Measurements from ENCODE around the gene FEV.
A peak's percentile ranks its signal among the peaks of the same experiment; 100 is the strongest.
"Not testable (repeated sequence)": the region's sequence is repeated elsewhere in the genome, so short reads cannot be mapped to it uniquely, and the experiment has no call there.

FEV gene

DNA sequence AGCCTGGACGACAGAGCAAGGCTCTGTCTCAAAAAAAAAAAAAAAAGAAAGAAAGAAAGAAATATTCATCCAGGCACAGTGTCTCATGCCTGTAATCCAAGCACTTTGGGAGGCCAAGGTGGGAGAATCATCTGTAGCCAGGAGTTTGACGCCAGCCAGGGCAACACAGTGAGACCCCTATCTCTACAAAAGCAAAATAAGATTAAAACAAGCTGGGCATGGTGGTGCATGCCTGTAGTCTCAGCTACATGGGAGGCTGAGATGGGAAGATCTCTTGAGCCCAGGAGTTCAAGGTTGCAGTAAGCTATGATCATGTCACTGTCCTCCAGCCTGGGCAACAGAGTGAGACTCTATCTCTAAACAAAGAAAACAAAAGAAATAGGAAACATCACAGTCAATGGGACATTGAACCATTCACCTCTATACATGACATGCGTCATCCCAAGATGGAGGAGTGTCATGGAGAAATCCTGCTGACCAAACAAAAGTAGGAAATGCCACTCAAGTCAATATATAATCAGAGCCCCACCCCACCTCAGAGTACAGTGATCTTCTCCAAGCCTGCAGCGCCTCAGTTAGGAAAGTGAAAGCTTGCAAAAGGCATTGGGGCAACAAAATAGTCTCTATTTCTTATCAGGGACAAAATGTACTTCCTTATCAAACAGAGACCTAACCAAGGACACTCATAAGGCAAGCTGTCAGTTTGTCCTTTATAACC is 9.8 kb downstream of the FEV start:
- DNase-seq (ENCODE audit: low spot score) = no peak

DNA sequence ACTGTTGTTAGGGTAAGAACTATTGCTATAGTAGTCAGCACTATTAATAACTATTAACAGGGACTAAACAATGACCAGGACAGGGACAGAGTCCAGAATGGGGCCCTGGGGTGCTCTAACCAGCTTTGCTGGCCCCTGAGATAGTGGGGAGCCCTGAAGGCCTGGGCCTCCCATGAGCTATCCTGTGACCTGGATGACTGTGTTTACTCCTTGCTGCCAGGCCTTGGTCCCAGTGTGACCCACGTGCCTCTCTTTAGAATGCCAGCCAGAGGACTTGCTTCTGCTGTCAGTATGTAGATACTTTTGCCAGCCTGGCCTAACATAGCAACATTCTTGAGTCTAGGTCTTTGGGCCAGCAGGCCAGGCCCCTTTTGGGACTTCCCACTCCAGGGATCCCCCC is 14.1 kb downstream of the FEV start:
- no peak for DNase-seq (ENCODE audit: low spot score)

DNA sequence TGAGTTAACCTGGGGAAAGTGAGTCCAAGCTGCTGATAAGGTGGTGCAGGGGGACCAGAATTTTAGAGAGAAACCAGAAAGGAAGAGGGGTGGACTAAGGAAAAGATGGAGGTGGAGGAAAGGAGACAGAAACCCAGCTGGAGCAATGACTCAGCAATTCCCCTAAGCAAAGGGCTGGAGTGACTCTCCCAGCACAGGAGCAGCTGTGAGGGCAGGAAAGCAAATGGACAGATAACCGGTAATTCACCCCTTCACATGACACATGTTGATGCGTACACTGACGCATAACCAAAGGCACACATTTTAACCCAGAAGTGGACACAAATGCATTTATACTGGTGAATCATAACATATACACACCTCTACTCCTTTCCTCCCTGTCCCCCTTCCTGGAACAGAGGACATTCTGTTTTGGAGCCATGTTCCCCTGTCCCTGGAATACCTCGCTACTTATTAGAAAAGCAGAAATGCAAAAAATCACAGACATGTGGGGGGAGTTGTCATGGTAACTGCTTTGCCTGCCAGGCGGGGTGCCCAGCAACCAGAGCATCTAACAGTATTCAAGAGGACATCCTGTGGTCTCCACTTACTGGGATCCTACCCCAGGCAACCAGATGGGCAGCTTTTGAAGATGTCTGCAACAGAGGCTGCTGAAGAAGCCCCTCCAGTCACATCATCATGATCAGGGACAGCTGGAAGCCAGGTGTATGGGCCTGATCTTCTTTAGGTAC is 20.8 kb downstream of the FEV start:
- peak; percentile 54 for DNase-seq (ENCODE audit: low spot score)

DNA sequence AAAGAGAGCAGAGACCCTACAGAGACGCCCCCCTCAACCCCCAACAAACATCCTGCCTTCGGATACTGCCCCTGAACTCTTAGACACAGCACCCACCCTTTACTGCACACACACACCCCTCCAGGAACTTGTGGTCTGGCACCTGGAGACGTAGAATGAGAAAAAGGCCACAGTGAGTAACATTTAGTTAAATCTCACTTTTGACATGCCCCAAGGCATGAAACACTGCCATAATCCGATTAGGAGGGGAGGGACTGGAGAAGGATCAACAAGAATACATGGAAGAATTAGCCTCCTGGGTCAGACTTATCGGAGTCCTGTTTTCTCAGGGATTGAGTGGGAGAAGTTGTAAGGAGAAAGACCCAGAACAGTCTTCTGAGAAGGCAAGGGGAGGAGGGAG is 21.4 kb downstream of the FEV start:
- no peak for DNase-seq (ENCODE audit: low spot score)

DNA sequence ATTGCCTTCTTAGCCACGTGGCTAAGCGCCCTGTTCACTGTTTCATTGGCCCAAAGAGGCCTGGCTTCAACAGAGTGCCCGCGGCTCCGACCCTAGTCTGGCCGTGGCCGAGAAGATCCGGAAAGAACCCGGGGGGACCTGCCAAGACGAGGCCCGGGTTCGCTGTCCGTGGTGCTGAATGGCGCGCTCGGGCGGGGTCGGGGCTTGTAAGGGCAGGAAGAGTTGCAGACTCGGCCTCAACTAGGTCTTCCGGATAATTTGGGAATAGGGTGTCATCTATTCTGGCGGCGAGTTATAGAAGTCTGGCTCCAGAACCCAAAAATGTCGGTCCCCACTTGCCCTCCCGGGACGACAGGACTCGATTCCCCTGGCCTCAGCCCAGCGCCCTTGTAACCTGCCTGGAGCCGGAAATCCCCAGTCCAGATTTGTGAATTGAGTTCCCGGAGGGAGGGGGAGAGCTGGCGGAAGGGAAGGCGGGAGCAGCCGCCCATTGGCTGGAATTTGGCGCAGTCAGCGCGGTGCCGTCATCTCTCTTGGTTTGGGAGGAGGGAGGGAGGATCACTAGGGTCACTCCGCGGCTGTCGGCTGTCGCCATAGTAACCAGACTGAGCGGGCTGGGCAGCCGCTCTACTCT is 22.0 kb downstream of the FEV start:
- no peak for DNase-seq (ENCODE audit: low spot score)

DNA sequence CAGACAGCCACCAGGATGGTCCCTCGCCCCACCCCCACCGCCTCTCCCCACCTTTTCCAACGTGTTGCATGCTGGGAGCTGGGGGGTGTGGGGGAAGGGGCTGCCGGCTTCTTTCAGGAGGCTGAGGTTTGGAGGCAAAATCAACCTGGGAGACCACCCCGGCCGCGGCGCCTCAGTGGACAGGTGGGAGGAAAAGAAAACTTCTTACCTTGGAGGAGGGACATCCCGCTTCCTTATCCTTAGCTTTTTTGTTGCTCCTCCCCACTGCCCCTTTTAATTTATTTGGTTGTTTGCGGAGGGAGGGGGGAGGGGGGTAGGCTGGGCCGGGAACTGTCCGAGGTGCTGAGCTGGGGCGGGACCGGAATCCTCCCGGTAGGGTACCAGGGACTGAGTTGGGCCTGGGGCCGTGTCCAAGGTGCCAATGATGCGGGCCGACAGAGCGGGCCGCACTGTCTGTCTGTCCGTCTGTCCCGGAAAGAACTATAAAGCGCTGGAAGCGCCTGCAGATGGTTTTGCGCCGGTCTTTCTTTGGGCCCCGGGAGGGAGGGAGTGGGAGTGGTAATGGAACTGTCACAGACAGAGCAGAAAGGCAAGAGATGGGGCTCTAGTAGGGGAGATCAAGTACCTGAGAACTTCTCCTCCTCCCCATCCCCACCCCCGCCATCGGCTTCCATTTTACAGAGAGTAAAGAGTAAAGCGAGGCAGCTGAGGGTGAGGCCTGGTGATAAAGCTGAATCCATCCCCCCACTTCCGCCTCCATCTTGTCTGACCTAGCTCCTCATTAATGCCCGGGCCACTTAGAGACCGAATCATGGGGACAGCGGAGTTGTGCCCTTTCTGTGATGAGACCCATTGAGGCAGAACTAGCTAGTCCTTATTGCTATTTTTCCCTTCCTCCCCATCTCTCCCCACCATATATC is 23.1 kb downstream of the FEV start:
- DNase-seq (ENCODE audit: low spot score) = no peak

DNA sequence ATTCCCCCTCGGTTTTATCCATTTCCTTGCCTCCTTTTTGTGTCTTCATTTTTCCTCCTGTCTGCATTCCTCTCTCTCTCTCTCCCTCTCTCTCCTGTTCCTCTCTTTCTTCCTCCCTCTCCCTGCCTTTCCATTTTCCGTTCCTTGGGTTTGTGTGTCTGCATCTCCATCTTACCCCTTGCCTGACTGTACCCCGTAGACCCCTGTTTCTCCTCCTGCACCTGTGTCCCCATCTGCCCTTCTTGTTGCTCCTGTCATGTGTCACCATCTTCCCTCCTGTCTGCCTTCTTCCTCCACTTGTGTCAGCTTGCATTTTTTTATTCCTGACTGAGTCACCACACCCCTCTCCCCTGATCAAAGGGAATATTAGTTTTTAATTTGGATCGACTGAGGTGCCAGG is 23.8 kb downstream of the FEV start:
- DNase-seq (ENCODE audit: low spot score) = no peak

DNA sequence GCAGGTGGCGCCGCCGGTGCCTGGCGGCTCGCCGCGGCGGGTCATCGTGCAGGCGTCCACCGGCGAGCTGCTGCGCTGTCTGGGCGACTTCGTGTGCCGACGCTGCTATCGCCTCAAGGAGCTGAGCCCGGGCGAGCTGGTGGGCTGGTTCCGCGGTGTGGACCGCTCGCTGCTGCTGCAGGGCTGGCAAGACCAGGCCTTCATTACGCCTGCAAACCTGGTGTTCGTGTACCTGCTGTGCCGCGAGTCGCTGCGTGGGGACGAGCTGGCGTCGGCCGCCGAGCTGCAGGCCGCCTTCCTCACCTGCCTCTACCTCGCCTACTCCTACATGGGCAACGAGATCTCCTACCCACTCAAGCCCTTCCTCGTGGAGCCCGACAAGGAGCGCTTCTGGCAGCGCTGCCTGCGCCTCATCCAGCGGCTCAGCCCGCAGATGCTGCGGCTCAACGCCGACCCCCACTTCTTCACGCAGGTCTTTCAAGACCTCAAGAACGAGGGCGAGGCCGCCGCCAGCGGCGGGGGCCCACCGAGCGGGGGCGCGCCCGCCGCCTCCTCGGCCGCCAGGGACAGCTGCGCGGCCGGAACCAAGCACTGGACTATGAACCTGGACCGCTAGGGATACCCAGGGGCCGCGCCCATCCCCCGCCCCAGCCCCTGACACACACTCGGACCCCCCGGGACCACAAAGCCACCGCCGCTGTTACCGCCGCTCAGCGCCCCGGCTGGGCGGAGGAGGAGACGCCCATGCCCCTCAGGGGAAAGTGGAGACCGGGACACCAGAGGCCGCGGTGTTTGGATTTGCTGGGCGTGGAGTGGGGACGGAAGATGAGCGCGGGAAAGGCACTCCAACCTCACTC is 24.4 kb downstream of the FEV start:
- no peak for DNase-seq (ENCODE audit: low spot score)

DNA sequence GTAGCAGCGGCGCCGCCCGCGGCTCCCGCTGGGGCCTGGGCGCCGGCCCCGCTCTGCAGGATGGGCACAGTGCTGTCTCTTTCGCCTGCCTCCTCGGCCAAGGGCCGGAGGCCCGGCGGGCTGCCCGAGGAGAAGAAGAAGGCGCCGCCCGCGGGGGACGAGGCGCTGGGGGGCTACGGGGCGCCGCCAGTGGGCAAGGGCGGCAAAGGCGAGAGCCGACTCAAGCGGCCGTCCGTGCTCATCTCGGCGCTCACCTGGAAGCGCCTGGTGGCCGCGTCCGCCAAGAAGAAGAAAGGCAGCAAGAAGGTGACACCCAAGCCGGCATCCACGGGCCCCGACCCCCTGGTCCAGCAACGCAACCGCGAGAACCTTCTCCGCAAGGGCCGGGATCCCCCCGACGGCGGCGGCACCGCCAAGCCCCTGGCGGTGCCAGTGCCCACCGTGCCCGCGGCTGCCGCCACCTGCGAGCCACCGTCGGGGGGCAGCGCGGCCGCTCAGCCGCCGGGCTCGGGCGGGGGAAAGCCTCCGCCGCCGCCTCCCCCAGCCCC is 25.1 kb downstream of the FEV start:
- DNase-seq (ENCODE audit: low spot score) = no peak

DNA sequence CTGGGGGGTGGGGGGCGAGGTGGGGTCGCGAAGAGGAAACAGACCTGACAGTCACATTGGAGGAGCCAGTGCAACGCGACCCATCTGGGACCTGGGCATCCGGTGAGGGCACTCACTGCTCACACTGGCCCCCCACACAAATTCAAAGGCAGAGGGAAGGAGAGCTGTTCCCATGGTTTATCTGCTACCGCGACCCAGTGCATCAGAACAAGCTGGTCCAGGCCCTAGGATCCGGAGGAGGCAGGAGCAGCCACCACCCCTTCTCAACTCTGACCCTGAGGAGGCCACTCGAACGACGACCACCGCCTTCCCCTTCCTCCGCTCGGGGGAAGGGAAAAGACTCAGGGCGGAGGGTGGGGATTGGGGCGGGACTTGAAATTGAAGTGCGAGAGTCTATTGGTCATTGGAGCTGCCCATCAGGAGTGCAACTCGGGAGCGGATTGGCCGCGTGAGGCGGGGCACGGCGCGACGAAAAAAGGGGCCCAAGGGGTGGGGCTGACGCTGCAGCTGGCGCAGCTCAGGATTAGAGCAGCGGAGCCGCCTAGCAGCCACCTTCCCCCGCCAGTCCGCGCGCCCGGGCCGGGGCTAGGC is 25.7 kb downstream of the FEV start, which contains the start of gene CDK5R2:
CDK5R2 (plus strand) TSS at position 526 of the 591 bp plus-strand sequence. CDS start 155 bp downstream, outside the sequence.
- peak; percentile 98 for DNase-seq (ENCODE audit: low spot score)

DNA sequence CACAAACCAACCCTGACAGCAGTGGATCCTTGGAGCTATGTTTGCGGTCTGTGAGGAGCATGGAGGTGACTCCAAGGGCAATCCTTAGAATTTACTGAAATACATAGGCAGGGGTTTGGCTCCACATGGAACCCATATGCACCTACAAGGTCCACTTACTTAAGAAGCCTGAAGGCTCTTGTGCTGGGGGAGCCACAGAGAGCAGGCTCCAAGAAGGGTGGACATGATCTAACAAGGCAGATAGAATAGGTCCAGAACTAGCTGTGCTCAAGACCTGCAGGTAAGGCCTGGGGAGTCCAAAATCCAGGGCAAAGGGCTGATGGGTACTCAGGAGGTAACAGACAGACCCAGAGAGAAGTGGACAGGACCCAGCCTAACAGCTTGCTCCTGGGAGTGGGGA is 26.7 kb downstream of the FEV start:
- no peak for DNase-seq (ENCODE audit: low spot score)

DNA sequence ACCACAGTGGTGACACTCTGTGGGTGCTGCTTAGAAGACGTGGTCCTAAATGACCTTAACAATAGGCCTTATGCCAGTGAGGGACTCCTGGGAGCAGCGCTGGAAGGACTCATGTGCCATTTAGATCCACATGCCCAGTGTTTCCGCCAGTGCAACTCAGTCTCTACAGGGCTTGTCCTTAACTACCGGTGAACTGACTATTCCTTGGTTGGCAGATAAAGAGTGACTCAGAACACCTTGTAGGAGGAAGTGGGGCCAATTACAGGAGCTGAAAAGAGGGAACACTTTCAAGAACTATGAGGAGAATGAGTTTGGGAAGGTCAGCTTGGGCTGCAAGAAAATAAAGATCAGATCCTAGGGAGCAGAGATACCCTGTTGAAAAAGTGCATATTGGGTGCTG is 27.3 kb downstream of the FEV start:
- no peak for DNase-seq (ENCODE audit: low spot score)

DNA sequence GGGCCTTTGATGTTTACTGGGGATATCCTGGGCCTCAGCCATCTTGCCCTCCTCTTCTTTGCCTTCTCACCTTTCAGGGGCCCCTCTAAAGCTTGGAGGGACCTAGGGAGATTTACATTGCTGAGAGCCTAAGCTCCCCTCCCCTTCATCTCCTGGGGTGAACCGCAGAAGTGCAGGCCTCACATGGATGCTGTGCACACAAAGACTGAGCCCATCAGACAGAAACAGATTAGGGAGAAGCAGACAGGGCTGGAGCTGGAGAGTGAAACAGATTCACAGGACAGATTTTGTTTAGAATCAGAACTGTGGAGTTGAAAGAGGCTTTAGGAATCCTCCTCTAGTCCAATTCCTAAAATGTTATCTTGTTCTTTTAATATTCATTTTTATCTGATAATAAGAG is 28.9 kb downstream of the FEV start:
- no peak for DNase-seq (ENCODE audit: low spot score)

DNA sequence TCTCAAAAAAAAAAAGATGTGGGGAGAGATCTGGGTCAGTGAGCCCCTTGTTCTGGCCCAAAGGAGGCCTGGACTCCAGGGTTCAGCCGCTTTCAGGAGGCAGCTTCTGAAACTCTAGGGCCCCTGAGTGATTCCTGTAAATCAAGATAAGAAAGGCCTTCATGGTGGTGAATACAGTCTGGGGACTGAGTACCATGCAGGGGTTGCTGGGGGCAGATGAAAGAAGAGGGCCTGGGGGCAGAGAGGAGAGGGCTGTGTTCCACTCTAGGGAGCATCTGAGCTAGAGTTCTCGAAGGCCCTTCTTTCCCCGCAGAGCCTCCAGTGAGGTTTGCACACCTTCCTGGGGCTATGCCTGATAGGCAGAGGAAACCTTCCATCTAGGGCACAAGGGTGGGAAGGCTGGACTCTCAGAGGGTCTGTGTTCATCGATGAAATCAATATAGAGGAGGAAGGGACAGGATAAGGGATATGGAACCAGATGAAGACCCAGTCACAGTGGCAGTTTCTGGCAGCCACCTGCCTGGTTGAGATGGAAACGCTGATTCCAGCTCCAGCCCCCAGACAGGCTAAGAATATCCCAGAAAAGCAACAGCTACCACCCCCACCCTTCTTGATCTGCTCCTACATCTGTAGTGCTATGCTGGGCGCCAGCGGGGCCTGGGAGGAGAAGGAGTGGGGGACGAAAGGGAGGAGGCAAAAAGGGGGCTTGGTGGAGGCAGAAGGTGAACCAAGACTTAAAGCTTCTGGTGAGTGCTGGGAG is 30.3 kb downstream of the FEV start:
- no peak for DNase-seq (ENCODE audit: low spot score)

DNA sequence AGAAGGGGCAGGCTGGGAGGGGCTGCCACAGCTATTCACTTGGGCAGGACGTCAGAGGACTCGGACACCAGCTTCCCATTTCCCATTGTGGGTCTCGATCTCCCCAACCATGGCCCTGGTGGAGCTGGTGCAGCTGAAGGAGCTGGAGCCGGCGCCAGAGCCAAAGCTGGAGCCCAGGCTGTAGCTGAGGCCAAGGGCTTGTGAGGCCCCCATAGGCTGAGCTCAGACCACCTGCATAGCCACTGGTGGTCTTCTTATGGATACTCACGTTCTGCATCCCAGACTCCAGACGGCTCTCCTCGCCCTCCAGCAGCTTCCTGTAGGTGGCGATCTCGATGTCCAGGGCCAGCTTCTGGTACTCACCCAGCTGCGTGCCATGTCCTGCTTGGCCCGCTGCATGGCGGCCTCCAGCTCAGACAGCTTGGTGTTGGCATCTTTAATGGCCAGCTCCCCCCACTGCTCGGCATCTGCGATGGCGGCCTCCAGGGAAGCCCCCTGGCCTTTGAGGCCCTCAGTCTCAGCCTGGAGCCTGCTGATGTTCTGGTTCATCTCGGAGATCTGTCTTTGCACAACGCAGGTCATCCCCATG is 31.5 kb downstream of the FEV start:
- no peak for DNase-seq (ENCODE audit: low spot score)

DNA sequence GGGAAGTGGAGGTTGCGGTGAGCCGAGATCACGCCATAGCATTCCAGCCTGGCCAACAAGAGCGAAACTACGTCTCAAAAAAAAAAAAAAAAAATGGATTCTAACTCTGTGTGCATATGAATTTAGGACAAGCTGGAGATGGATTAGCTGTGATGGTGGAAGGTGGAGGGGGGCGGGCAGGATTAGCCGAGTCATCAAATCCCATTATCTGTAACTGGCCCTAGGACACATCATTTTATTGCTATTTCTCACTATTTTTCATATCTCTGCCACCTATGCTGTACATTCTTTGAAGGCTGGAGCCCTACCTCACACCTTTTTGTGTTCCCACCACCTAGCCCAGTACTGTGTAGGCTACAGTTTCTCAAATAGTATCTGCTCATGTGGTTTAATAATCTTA is 32.8 kb downstream of the FEV start:
- DNase-seq (ENCODE audit: low spot score) = no peak

DNA sequence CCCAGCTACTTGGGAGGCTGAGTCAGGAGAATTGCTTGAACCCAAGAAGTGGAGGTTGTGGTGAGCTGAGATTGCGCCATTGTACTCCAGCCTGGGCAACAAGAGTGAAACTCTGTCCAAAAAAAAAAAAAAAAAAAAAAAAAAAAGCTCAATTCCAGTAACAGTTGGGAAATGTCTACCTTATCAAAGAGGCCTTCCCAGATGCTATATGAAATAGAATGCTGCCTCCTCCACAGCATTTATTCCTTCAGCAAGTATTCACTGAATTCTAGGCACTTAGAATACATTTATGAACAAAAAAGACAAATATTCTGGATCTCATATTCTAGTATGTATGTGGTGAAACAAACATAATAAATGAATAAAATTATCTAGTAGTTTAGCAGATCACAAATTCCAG is 38.4 kb downstream of the FEV start:
- no peak for DNase-seq (ENCODE audit: low spot score)

DNA sequence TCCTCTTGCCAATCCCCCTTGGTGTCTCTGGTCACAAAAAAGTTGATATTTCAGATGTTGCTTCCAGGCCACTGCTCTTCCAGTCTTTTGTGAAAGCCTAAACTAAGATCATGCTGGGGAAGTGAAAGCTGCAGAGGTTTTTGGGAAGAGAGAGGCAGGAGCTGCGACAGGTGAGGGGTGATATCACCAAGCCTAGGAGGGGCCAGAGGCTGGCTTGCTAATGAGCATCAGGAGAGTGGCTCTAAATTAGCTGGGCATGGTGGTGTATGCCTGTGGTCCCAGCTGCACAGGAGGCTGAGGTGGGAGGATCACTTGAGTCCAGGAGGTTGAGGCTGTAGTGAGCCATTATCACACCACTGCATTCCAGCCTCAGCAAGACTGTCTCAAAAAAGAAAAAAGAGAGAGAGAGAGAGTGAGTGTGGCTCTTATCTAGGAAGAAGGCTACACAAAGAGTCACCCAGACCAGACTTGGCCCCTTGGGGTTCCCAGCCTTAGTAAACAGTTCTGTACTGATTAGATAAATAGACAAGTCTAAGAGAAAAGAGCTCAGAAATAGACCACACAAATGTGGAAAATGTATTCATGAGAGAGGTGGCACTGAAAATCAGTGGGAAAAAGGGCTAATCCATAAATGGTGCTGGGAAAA is 40.1 kb downstream of the FEV start:
- DNase-seq (ENCODE audit: low spot score) = no peak

DNA sequence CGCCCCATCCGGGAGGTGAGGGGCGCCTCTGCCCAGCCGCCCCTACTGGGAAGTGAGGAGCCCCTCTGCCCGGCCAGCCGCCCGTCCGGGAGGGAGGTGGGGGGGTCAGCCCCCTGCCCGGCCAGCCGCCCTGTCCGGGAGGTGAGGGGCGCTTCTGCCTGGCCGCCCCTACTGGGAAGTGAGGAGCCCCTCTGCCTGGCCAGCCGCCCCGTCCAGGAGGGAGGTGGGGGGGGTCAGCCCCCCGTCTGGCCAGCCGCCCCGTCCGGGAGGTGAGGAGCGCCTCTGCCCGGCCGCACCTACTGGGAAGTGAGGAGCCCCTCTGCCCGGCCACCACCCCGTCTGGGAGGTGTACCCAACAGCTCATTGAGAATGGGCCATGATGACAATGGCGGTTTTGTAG is 53.2 kb downstream of the FEV start:
- DNase-seq (ENCODE audit: low spot score) = not testable (repeated sequence)

All from hepatic stellate cell (primary cell).